K562 (cell line): ENCODE results near the gene VEGFB. TPM values are rescaled to one million over a fixed set of nuclear protein-coding genes. Genes with fewer than 3 reads are reported as not detected.
A peak's percentile ranks its signal among the peaks of the same experiment; 100 is the strongest.

Experiments
- ATAC-seq: fragments of 200-7000 bp; cut with Tn5 transposase; 3 replicates; pipeline ENCODE4 v1.9.1; 2020; ENCODE audit warnings: moderate library complexity
- BruUV-seq: library from RNA; stranded (reverse); fragments of 400-500 nt; replicated peaks from 2 replicates; lab custom pipeline; 2021; lab: Mats Ljungman, UMichigan
- CTCF ChIA-PET: fragments of 300-600 bp; formaldehyde crosslinking; extraction: SDS; loops from one replicate; lab custom pipeline; 2021; ENCODE audit warnings: low intra/inter-chr PET ratio; lab: Yijun Ruan, JAX
- POLR2A ChIA-PET: fragments of 300-600, 350-650 bp; sonication (Branson Sonifier 250); formaldehyde crosslinking; extraction: SDS; loops from one replicate; lab custom pipeline; 2021; ENCODE audit warnings: antibody characterized with exemption, inconsistent platforms; lab: Yijun Ruan, JAX
- DNase-seq, 4 experiments: peaks; one replicate each; pipeline versions ENCODE4 v3.0.0 to v3.0.0-alpha.2; 2011 to 2018; ENCODE audit warnings: low spot score in 3 of 4, mixed read lengths in 3 of 4; ENCODE audit errors: extremely low read depth in 1 of 4
- FAIRE-seq: peaks from 2 replicates; lab custom pipeline; 2011; peaks lifted over from hg19 to GRCh38; lab: Jason Lieb, UNC
- H2AFZ ChIP-seq: 2 replicates; pipeline ENCODE4 v1.6.0; 2011; ENCODE audit warnings: low read depth, low read length, control low read depth, inconsistent platforms
- H3K27ac ChIP-seq: fragments of 200-600 bp; 3 replicates; pipeline ENCODE4 v1.8.0; 2011; ENCODE audit warnings: low read depth, mild to moderate bottlenecking, control low read depth, inconsistent platforms, low read length, moderate library complexity, mixed read lengths; ENCODE audit errors: extremely low read depth
- H3K27me3 ChIP-seq, 2 experiments: fragments of 300-600 bp in 1 of 2; 2 replicates in 1 of 2; 3 replicates in 1 of 2; pipeline versions ENCODE4 v1.6.0 to v1.8.0; 2011; ENCODE audit warnings: inconsistent platforms in 2 of 2, low read length in 2 of 2, mild to moderate bottlenecking in 1 of 2, mixed read lengths in 1 of 2, moderate library complexity in 1 of 2; ENCODE audit not compliant: control insufficient read depth in 2 of 2, insufficient read depth in 2 of 2
- H3K36me3 ChIP-seq: fragments of 300-600 bp; 3 replicates; pipeline ENCODE4 v1.8.0; 2011; ENCODE audit warnings: mild to moderate bottlenecking, low read length, inconsistent platforms; ENCODE audit not compliant: control insufficient read depth, insufficient read depth
- H3K4me1 ChIP-seq, 2 experiments: fragments of 200-600 bp in 1 of 2; replicated peaks in 1 of 2; 2 replicates in 1 of 2; 3 replicates in 1 of 2; pipeline versions ENCODE4 v1.5.1 to v1.8.0; 2011; ENCODE audit warnings: inconsistent platforms in 2 of 2, low read length in 2 of 2, mild to moderate bottlenecking in 1 of 2, mixed read lengths in 1 of 2, moderate library complexity in 1 of 2; ENCODE audit not compliant: control insufficient read depth in 2 of 2, insufficient read depth in 2 of 2
- H3K4me2 ChIP-seq: 2 replicates; pipeline ENCODE4 v1.6.1; 2011; ENCODE audit warnings: low read length, control low read depth, inconsistent platforms, mixed read lengths; ENCODE audit not compliant: insufficient read depth
- H3K4me3 ChIP-seq: fragments of 200-600 bp; sonication (generic), shearing (Covaris generic); 2 replicates; pipeline ENCODE4 v1.5.1; 2016; ENCODE audit warnings: control low read depth, inconsistent platforms
- H3K79me2 ChIP-seq: fragments of 200-600 bp; 3 replicates; pipeline ENCODE4 v1.8.0; 2011; ENCODE audit warnings: low read length, inconsistent platforms; ENCODE audit not compliant: control insufficient read depth, insufficient read depth
- H3K9ac ChIP-seq, 2 experiments: 2 replicates each; pipeline versions ENCODE4 v1.6.0 to v1.6.1; 2011; ENCODE audit warnings: low read depth in 2 of 2, low read length in 2 of 2, control low read depth in 1 of 2, inconsistent platforms in 1 of 2, mild to moderate bottlenecking in 1 of 2, mixed read lengths in 1 of 2; ENCODE audit not compliant: insufficient read depth in 1 of 2
- H3K9me1 ChIP-seq: one replicate; pipeline ENCODE4 v1.6.0; 2011; ENCODE audit warnings: inconsistent platforms, mild to moderate bottlenecking, low read length, moderate library complexity; ENCODE audit not compliant: control insufficient read depth, insufficient read depth
- H3K9me3 ChIP-seq: replicated peaks from 2 replicates; pipeline ENCODE4 v1.5.1; 2011; ENCODE audit warnings: low read depth, low read length, inconsistent platforms; ENCODE audit not compliant: control insufficient read depth, insufficient read depth
- H4K20me1 ChIP-seq: replicated peaks from 2 replicates; pipeline ENCODE4 v1.6.1; 2011; ENCODE audit warnings: low read length, inconsistent platforms, mixed read lengths; ENCODE audit not compliant: control insufficient read depth, insufficient read depth
- BRD4 ChIP-seq: fragments of 200-600 bp; sonication (generic); IDR thresholded peaks from 2 replicates; pipeline ENCODE4 v1.6.1; 2017; ENCODE audit warnings: inconsistent platforms
- CEBPG ChIP-seq, 3 experiments: fragments of 200-800 bp in 1 of 3; sonication (Bioruptor generic) in 1 of 3; sonication (generic) in 1 of 3; formaldehyde crosslinking in 1 of 3; IDR thresholded peaks in 2 of 3; conservative IDR thresholded peaks in 1 of 3; 2 replicates each; pipeline versions ENCODE4 v1.6.1 to v1.8.0; 2016 to 2022; ENCODE audit warnings: missing compliant biosample characterization in 2 of 3, missing genetic modification characterization in 2 of 3, mild to moderate bottlenecking in 1 of 3, missing genetic modification reagents in 1 of 3
- IRF9 ChIP-seq: fragments of 450-650 bp; IDR thresholded peaks from 2 replicates; pipeline ENCODE4 v1.6.1; 2016; ENCODE audit warnings: missing biosample characterization, missing genetic modification characterization
- NCOR1 ChIP-seq: fragments of 450-650 bp; IDR thresholded peaks from 2 replicates; pipeline ENCODE4 v1.6.1; 2016; ENCODE audit warnings: mild to moderate bottlenecking, moderate library complexity
- RBFOX2 ChIP-seq: fragments of 200-400 bp; formaldehyde crosslinking; IDR thresholded peaks from 2 replicates; pipeline ENCODE4 v1.6.1; 2017; ENCODE audit warnings: low read depth, mild to moderate bottlenecking, low read length, moderate library complexity
- RFX7 ChIP-seq: fragments of 250-450 bp; sonication (Bioruptor Pico); IDR thresholded peaks from 2 replicates; pipeline ENCODE4 v1.5.1; 2021; ENCODE audit warnings: mild to moderate bottlenecking
- SUPT5H ChIP-seq: fragments of 450-650 bp; IDR thresholded peaks from 2 replicates; pipeline ENCODE4 v1.6.1; 2016
- TSC22D4 ChIP-seq: fragments of 450-650 bp; IDR thresholded peaks from 2 replicates; pipeline ENCODE4 v1.6.1; 2016; ENCODE audit warnings: missing genetic modification characterization, missing biosample characterization, control low read depth
- ZNF512 ChIP-seq: IDR thresholded peaks from 2 replicates; pipeline ENCODE4 v1.6.1; 2016; ENCODE audit warnings: missing genetic modification characterization, missing compliant biosample characterization
- ZNF707 ChIP-seq: fragments of 250-450 bp; sonication (Bioruptor Pico); conservative IDR thresholded peaks from 2 replicates; pipeline ENCODE4 v1.8.0; 2022; ENCODE audit warnings: inconsistent platforms, mild to moderate bottlenecking, moderate library complexity
- WGBS: fragments of 100-300 bp; shearing (Covaris generic); methylation state at CpG from one replicate; pipeline ENCODE4 v1.1.6; 2016; ENCODE audit warnings: low coverage, mixed read lengths; ENCODE audit not compliant: insufficient coverage; ENCODE audit errors: missing lambda C conversion rate; 5-methylcytosine and 5-hydroxymethylcytosine counted together
- in situ Hi-C: fragments of 300-500 bp; cut with MboI; formaldehyde crosslinking; loops from 4 replicates; pipeline ENCODE4 v1.15.0; 2018; ENCODE audit warnings: inconsistent platforms, mixed read lengths
- intact Hi-C: fragments of 100-400 bp; cut with micrococcal nuclease; formaldehyde crosslinking; loops from 2 replicates; pipeline ENCODE4 v1.14.2; 2022
- polyA plus RNA-seq, 8 experiments: library from polyadenylated mRNA; depleted of rRNA in 4 of 8; stranded (reverse) in 5 of 8; unstranded in 3 of 8; fragments of >200 nt; fragmentation: Nextera tagmentation in 2 of 8; fragmentation: Illumina TruSeq in 1 of 8; extraction: Ambion mirVana in 2 of 8; extraction: Trizol in 1 of 8; gene quantifications; 2 replicates each; pipeline versions ENCODE4 v1.2.1 to v1.2.3, GENCODE V29; 2011 to 2014; ENCODE audit warnings: inconsistent platforms in 1 of 8, missing spikeins in 1 of 8
- total RNA-seq, 7 experiments: library from RNA; depleted of rRNA in 6 of 7; stranded (reverse); fragments of >200 nt in 6 of 7; fragmentation: Illumina TruSeq in 2 of 7; extraction: Trizol in 2 of 7; gene quantifications; 2 replicates each; pipeline versions ENCODE4 v1.2.1 to v1.2.3, GENCODE V29; 2011 to 2021; ENCODE audit warnings: low replicate concordance in 1 of 7
- TF ChIP-seq, protein P1 (sequence below): fragments of 450-650 bp; formaldehyde crosslinking; IDR thresholded peaks from 2 replicates; pipeline ENCODE4 v1.4.0; 2022; ENCODE audit warnings: mild to moderate bottlenecking, moderate library complexity
- TF ChIP-seq, protein P2 (sequence below): fragments of 250-450 bp; sonication (Bioruptor Pico); IDR thresholded peaks from 2 replicates; pipeline ENCODE4 v1.4.0; 2020; ENCODE audit warnings: mild to moderate bottlenecking

VEGFB gene
- total and polyA plus RNA-seq, 9 of the 15 experiments (the other 6 are each of a cell fraction or from before 2014, with no cell fraction given) = 11.0 to 83.4 (median 25.7) TPM

GRCh38 chr11:64245797-64246620, 11.6 kb downstream of the VEGFB start:
- peak overlapping the region; percentile 99 for H3K4me2 ChIP-seq
- FAIRE-seq = no peak
- POLR2A ChIA-PET = interaction anchor here (0.7 to 7.8 kb wide), 10 partner anchors 10 to 1874 kb away, joined by 3 to 58 read pairs (median 4); partner anchors contain the start of genes FERMT3, STIP1 and VEGFB
- peak overlapping the region; percentile 98 for H3K4me3 ChIP-seq
- peak overlapping the region; percentile 98 for H3K27ac ChIP-seq
- no peaks in the 10 kb centered on the region for H3K9me1 ChIP-seq
- H3K36me3 ChIP-seq = peaks cover 37% of the 10 kb centered on the region
- ATAC-seq = no peak
- H2AFZ ChIP-seq = 0 out of 2 replicates have a peak overlapping the region, but pooled peaks have one; percentile 8
- DNase-seq = peak; percentile 47 to 85 (median 62)
- in situ Hi-C loops = no loop called here
- CTCF ChIA-PET = no interaction called here
- no peaks in the 10 kb centered on the region for H3K9me3 ChIP-seq
- H3K27me3 ChIP-seq = no peaks in the 10 kb centered on the region
- H3K79me2 ChIP-seq = peaks cover 49% of the 10 kb centered on the region
- BruUV-seq = no TSS peak
- intact Hi-C loops = loop anchor here (2.0 to 10.0 kb wide), 3 partner anchors 23 to 59 kb away; partner anchors contain the start of genes CATSPERZ, ESRRA and FERMT3
- H3K4me1 ChIP-seq = peaks cover 41 to 90% of the 10 kb centered on the region in 2 experiments
- peak overlapping the region; percentile 95 to 98 for H3K9ac ChIP-seq
- under 1% methylated on average over 43 of the region's 46 CpGs for WGBS
- 0 out of 2 replicates have a peak, but pooled peaks cover 3% of the 10 kb centered on the region for H4K20me1 ChIP-seq
- TF ChIP-seq RFX7 (CRISPR knock-in tag) (no peak), NCOR1 (peak; percentile 45), ZNF707 (CRISPR knock-in tag) (no peak), ZNF512 (no peak), CEBPG (CRISPR knock-in tag; IDR thresholded peaks at IDR 0.05) (no peak), CEBPG (tag; conservative IDR thresholded peaks at IDR 0.05 in 1 of 2, IDR thresholded peaks at IDR 0.05 in 1 of 2) (no peak), IRF9 (no peak), RBFOX2 (peak; percentile 83), TSC22D4 (tag) (no peak), SUPT5H (0 out of 2 replicates have a peak, but pooled peaks have one; percentile 64), BRD4 (0 out of 2 replicates have a peak, but pooled peaks have one; percentile 42)
- TF ChIP-seq, protein P1, sequence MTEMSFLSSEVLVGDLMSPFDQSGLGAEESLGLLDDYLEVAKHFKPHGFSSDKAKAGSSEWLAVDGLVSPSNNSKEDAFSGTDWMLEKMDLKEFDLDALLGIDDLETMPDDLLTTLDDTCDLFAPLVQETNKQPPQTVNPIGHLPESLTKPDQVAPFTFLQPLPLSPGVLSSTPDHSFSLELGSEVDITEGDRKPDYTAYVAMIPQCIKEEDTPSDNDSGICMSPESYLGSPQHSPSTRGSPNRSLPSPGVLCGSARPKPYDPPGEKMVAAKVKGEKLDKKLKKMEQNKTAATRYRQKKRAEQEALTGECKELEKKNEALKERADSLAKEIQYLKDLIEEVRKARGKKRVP = no peak
- TF ChIP-seq, protein P2, sequence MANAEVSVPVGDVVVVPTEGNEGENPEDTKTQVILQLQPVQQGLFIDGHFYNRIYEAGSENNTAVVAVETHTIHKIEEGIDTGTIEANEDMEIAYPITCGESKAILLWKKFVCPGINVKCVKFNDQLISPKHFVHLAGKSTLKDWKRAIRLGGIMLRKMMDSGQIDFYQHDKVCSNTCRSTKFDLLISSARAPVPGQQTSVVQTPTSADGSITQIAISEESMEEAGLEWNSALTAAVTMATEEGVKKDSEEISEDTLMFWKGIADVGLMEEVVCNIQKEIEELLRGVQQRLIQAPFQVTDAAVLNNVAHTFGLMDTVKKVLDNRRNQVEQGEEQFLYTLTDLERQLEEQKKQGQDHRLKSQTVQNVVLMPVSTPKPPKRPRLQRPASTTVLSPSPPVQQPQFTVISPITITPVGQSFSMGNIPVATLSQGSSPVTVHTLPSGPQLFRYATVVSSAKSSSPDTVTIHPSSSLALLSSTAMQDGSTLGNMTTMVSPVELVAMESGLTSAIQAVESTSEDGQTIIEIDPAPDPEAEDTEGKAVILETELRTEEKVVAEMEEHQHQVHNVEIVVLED (CRISPR knock-in tag) = no peak
